Measurements from ENCODE around the gene LPP.

Gene LPP

DNA sequence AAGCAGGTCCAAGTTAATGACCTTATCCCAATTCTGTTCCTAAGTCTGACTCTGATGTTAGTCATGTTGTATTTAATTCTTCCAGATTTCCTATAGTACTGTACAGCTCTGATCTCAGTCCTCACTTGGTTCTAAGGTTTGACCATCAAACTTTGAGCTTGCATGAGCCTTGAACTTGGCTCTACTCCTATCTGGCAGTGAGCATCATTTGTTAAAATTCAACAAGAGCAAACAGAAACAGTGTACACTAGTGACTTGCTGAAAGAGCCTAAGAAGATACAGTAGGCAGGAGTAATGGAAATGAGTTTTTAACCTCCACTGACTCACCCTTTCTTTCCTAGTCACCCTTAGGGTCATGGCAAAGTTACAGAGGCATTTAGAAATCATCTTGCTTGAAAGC, 566.7 kb downstream of the LPP start:
- H2AFZ ChIP-seq (ENCODE audit: low read length): no peak overlapping the region
- TF ChIP-seq EZH2 (IDR thresholded peaks at IDR 0.05; ENCODE audit: borderline replicate concordance, low read length): no peak
- TF ChIP-seq CTCF (IDR thresholded peaks at IDR 0.05; ENCODE audit: low read length): no peak
- no peak overlapping the region for H3K9ac ChIP-seq (ENCODE audit: low read length)
- no peaks in the 10 kb centered on the region for H3K4me1 ChIP-seq (ENCODE audit: insufficient read depth, low read length, severe bottlenecking)
- H3K9me3 ChIP-seq (ENCODE audit: low read length): no peaks in the 10 kb centered on the region
- no peaks in the 10 kb centered on the region for H3K36me3 ChIP-seq (ENCODE audit: insufficient read depth, low read length)
- H3K79me2 ChIP-seq (ENCODE audit: insufficient read depth, low read length): no peaks in the 10 kb centered on the region
- H3K4me3 ChIP-seq (ENCODE audit: low read depth, low read length, poor library complexity, severe bottlenecking): no peak overlapping the region
- no peaks in the 10 kb centered on the region for H4K20me1 ChIP-seq (ENCODE audit: insufficient read depth, low read length)
- no peak overlapping the region for H3K4me2 ChIP-seq (ENCODE audit: low read length)
- no peaks in the 10 kb centered on the region for H3K27me3 ChIP-seq (ENCODE audit: insufficient read depth, low read length)
- no peak overlapping the region for H3K27ac ChIP-seq (ENCODE audit: low read depth, low read length, poor library complexity, severe bottlenecking)
- no peaks in the 10 kb centered on the region for H3K9me2 ChIP-seq (ENCODE audit: low read depth, low read length)
- H3F3A ChIP-seq (ENCODE audit: insufficient read depth, low read length): no peaks in the 10 kb centered on the region

DNA sequence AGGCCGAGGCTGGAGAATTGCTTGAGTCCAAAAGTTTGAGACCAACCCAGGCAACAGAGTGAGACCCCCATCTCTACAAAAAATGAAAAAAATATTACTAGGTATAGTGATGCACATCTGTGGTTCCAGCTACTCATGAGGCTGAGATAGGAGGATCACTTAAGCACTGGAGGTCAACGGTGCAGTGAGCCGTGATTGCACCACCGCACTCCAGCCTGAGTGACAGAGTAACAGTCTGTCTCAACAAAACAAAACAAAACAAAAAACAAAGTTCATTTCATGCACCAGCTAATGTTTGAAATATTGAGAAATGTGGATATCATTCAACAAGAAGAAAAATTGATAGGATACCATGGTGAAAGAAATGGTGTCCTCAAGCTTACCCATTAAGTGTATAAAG, 567.4 kb downstream of the LPP start:
- Histone ChIP-seq H3F3A (ENCODE audit: insufficient read depth, low read length) (no peaks in the 10 kb centered on the region), H3K9ac (ENCODE audit: low read length) (no peak overlapping the region), H3K36me3 (ENCODE audit: insufficient read depth, low read length) (no peaks in the 10 kb centered on the region), H3K9me2 (ENCODE audit: low read depth, low read length) (no peaks in the 10 kb centered on the region), H3K4me1 (ENCODE audit: insufficient read depth, low read length, severe bottlenecking) (no peaks in the 10 kb centered on the region), H4K20me1 (ENCODE audit: insufficient read depth, low read length) (no peaks in the 10 kb centered on the region), H2AFZ (ENCODE audit: low read length) (no peak overlapping the region), H3K27ac (ENCODE audit: low read depth, low read length, poor library complexity, severe bottlenecking) (no peak overlapping the region), H3K27me3 (ENCODE audit: insufficient read depth, low read length) (no peaks in the 10 kb centered on the region), H3K4me2 (ENCODE audit: low read length) (no peak overlapping the region), H3K9me3 (ENCODE audit: low read length) (no peaks in the 10 kb centered on the region), H3K4me3 (ENCODE audit: low read depth, low read length, poor library complexity, severe bottlenecking) (no peak overlapping the region), H3K79me2 (ENCODE audit: insufficient read depth, low read length) (no peaks in the 10 kb centered on the region)
- TF ChIP-seq EZH2 (IDR thresholded peaks at IDR 0.05; ENCODE audit: borderline replicate concordance, low read length) (no peak), CTCF (IDR thresholded peaks at IDR 0.05; ENCODE audit: low read length) (no peak)

DNA sequence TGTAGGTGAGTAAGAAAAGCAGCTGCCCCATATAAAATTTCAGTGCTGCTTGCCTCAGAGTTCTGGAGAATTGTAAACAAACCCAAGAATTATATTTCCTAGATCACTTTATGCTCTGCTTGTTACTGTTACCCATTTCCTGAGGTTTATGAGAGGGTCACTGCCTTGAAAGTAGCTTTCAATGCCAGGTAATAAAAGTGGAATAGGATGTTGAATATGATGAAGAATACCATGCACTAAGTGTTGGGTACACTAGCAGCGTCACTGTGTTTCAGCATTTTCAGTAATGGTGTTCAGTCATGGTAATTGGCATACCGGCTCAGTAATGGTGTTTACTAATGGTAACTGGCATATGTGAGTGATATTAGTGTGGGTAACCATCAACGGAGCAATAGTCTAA, 568.0 kb downstream of the LPP start:
- no peaks in the 10 kb centered on the region for H3K36me3 ChIP-seq (ENCODE audit: insufficient read depth, low read length)
- no peaks in the 10 kb centered on the region for H3K9me3 ChIP-seq (ENCODE audit: low read length)
- no peaks in the 10 kb centered on the region for H3K4me1 ChIP-seq (ENCODE audit: insufficient read depth, low read length, severe bottlenecking)
- no peak overlapping the region for H3K9ac ChIP-seq (ENCODE audit: low read length)
- H3K9me2 ChIP-seq (ENCODE audit: low read depth, low read length): no peaks in the 10 kb centered on the region
- H3K4me2 ChIP-seq (ENCODE audit: low read length): no peak overlapping the region
- H2AFZ ChIP-seq (ENCODE audit: low read length): no peak overlapping the region
- no peak for TF ChIP-seq EZH2 (IDR thresholded peaks at IDR 0.05; ENCODE audit: borderline replicate concordance, low read length)
- TF ChIP-seq CTCF (IDR thresholded peaks at IDR 0.05; ENCODE audit: low read length): no peak
- H3K4me3 ChIP-seq (ENCODE audit: low read depth, low read length, poor library complexity, severe bottlenecking): no peak overlapping the region
- H3F3A ChIP-seq (ENCODE audit: insufficient read depth, low read length): no peaks in the 10 kb centered on the region
- H3K27ac ChIP-seq (ENCODE audit: low read depth, low read length, poor library complexity, severe bottlenecking): no peak overlapping the region
- no peaks in the 10 kb centered on the region for H3K79me2 ChIP-seq (ENCODE audit: insufficient read depth, low read length)
- no peaks in the 10 kb centered on the region for H3K27me3 ChIP-seq (ENCODE audit: insufficient read depth, low read length)
- H4K20me1 ChIP-seq (ENCODE audit: insufficient read depth, low read length): no peaks in the 10 kb centered on the region
